Ishikawa (cell line): ENCODE measurements around the gene RNF215.

Experiments
- CEBPB ChIP-seq: IDR thresholded peaks from 2 replicates; pipeline ENCODE4 v1.6.1; 2012
- CREB1 ChIP-seq: IDR thresholded peaks from 2 replicates; pipeline ENCODE4 v1.6.1; 2012; ENCODE audit warnings: low read depth
- EGR1 ChIP-seq: IDR thresholded peaks from 2 replicates; pipeline ENCODE4 v1.6.1; 2012
- EP300 ChIP-seq: IDR thresholded peaks from 2 replicates; pipeline ENCODE4 v1.6.1; 2012; ENCODE audit warnings: borderline replicate concordance
- FOXM1 ChIP-seq: IDR thresholded peaks from 2 replicates; pipeline ENCODE4 v1.6.1; 2012; ENCODE audit warnings: low read depth, borderline replicate concordance
- NFIC ChIP-seq: IDR thresholded peaks from 2 replicates; pipeline ENCODE4 v1.6.1; 2012
- RAD21 ChIP-seq: IDR thresholded peaks from 2 replicates; pipeline ENCODE4 v1.6.1; 2012; ENCODE audit warnings: low read depth
- REST ChIP-seq: IDR thresholded peaks from 2 replicates; pipeline ENCODE4 v1.6.1; 2012; ENCODE audit warnings: low read depth, mild to moderate bottlenecking
- TAF1 ChIP-seq: IDR thresholded peaks from 2 replicates; pipeline ENCODE4 v1.6.1; 2012; ENCODE audit warnings: low read depth, mild to moderate bottlenecking
- TCF12 ChIP-seq: IDR thresholded peaks from 2 replicates; pipeline ENCODE4 v1.6.1; 2012; ENCODE audit warnings: low read depth
- TEAD4 ChIP-seq: IDR thresholded peaks from 2 replicates; pipeline ENCODE4 v1.6.1; 2012
- YY1 ChIP-seq: IDR thresholded peaks from 2 replicates; pipeline ENCODE4 v1.6.1; 2012; ENCODE audit warnings: low read depth
- ZBTB7A ChIP-seq: IDR thresholded peaks from 2 replicates; pipeline ENCODE4 v1.6.1; 2012; ENCODE audit warnings: low read depth
- TF ChIP-seq, protein P1 (sequence below): IDR thresholded peaks from 2 replicates; pipeline ENCODE4 v1.6.1; 2012
- TF ChIP-seq, protein P2 (sequence below): IDR thresholded peaks from 2 replicates; pipeline ENCODE4 v1.6.1; 2012

RNF215 gene

DNA sequence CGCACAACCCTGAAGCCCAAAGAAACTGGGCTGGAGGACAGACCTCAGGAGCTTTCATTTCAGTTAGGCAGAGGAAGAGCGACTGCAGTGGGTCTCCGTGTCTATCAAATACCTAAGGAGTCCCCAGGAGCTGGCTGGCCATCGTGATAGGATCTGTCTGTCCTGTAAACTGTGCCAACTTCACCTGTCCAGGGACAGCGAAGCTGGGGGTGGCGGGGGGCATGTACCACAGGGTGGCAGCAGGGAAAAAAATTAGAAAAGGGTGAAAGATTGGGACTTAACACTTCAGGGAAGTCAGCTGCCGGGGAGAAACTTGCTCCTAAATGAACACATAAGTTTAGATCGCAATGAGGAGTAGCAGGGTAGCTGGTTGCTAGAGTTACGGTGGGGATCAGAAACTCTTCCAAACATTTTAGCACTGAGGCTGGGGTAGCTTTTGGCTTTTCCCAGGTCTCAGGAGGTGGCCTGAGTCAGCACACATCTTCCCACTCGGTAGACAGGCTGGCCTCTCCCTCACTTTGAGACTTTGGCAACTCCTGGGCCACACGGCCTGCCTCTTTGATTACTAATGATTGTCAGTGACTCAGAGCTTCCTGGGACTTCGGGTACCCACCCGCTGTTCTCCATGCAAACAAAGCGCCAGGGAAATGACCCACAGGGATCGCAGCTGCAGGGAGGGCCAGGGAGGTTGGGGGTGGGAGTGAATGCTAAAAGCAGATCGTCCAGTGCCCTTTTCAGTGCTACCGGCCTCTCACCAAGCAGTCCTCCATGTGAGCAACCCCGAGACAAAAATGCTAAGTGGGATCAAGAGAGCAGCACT, 35.5 kb upstream of the RNF215 start:
- TF ChIP-seq CEBPB (no peak; the same call in 1 of the 2 replicates), TCF12 (peak; percentile 80), TEAD4 (peak; percentile 18; the same call in 1 of the 2 replicates), EP300 (peak; percentile 70; the same call in 1 of the 2 replicates), NFIC (peak; percentile 66)

DNA sequence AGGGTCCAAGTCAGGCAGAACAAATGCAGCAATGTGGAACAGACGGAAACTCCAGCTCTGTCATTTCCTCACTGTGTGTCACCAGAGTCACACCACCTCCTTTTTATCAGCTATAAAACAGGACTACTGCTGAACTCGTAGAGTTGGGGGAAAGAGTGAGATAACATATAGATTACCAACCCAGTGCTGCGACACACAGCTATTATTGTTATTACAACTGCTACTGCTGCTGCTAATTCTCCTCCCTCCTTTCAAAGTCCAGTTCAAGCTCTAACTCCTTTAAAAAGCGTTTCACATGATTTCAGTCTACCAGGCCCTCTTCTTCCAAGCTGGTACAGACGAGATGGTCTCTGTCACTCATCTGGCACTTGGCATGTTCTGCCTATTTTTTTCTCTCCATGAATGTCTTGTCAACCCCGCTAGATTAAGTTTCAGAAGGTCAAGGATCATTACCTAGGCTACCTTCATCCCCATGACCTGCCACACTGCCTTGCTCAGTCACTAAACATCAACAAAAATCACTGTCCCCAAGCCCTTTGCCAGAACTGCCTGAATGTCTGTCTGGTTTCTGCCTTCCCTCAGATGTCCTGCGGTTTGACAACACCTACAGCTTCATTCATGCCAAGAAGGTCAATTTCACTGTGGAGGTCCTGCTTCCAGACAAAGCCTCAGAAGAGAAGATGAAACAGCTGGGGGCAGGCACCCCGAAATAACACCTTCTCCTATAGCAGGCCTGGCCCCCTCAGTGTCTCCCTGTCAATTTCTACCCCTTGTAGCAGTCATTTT, 34.7 kb upstream of the RNF215 start:
- TF ChIP-seq CEBPB (no peak), TAF1 (no peak), ZBTB7A (no peak), RAD21 (no peak), TCF12 (no peak), CREB1 (no peak), FOXM1 (no peak), TEAD4 (no peak), YY1 (no peak)
- TF ChIP-seq, protein P1, sequence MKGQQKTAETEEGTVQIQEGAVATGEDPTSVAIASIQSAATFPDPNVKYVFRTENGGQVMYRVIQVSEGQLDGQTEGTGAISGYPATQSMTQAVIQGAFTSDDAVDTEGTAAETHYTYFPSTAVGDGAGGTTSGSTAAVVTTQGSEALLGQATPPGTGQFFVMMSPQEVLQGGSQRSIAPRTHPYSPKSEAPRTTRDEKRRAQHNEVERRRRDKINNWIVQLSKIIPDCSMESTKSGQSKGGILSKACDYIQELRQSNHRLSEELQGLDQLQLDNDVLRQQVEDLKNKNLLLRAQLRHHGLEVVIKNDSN = no peak

DNA sequence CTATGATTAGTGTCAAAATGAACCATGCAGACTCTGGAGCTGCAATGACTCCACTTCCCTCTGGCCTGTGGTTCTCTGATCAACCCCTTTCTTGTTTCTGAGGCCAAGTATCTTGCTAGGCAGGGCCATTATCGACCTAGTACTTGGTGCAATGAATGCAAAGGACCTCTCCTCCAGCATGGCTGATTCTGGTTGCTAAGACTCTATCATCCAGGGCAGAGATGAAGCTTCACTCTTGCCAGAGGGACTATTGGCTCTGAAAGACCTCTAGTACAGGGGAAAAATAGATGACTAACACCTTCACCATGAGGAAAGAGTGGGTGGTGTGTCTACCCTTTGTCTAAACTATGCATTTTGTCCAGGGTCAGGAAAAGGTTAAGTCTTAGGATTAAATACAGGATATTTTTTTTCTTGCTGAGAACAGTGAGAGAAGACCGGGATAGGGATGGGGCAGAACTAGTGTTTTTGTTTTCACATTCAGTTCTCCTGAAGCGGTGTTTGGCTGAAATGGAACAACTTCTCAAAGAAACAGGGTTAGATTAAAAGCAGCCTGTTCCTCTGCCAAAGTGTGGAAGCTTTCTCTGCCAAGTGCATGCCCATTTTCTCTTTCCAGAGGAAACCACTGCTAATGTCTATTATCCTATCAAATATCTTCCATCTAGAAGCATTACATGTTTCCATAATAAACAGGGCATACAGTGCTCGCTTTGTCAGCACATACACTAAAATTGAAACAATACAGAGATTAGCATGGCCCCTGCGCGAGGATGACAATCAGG, 33.3 kb upstream of the RNF215 start:
- 0 out of 2 replicates have a peak, but pooled peaks have one; percentile 28 for TF ChIP-seq EGR1
- no peak for TF ChIP-seq CREB1

DNA sequence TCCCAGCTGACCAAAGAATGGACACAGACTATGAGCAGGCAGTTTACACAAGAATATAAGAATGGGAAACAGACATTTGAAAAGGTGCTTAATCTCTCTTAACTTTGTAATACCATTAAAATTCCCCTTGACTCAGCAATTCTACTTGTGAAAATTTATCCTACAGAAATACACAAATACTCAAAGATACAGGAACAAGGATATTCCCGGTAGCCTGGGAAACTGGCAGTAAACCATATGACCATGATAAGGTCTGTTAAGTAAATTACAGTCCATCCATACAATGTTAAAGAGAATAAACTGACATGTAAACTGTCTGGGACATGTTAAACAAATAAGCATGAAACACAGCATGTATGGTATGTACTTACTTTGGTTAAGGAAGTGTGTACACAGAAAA, 29.6 kb upstream of the RNF215 start:
- TF ChIP-seq CEBPB (no peak), FOXM1 (no peak)

DNA sequence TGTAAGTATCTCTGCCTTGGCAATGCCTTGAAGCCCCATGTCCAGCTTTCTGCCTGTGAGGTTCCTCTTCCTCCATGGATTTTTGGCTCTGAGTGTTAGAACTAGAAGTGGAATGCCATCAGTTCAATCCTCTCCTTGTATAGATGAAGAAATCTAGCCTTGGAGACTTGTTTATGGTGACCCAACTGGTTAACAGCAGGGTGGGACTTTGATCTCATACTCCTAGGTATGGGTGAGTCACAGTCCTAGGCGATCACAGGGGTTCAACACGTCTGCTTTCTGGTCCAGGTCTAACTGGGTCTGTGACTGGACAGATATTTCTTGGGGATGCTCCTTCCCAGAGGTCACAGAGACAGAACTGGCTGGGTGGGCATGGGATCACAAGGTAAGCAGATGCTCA, 29.2 kb upstream of the RNF215 start:
- no peak for TF ChIP-seq YY1
- no peak for TF ChIP-seq TAF1
- no peak for TF ChIP-seq TCF12
- TF ChIP-seq REST = no peak
- no peak for TF ChIP-seq ZBTB7A
- TF ChIP-seq, protein P2, sequence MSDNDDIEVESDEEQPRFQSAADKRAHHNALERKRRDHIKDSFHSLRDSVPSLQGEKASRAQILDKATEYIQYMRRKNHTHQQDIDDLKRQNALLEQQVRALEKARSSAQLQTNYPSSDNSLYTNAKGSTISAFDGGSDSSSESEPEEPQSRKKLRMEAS = no peak
- no peak for TF ChIP-seq TEAD4
- no peak for TF ChIP-seq EP300
- TF ChIP-seq EGR1 = no peak
- TF ChIP-seq CEBPB = no peak
- TF ChIP-seq RAD21 = no peak
- TF ChIP-seq, protein P1 = no peak
- no peak for TF ChIP-seq CREB1
- TF ChIP-seq NFIC = no peak
- no peak for TF ChIP-seq FOXM1

- no peak for TF ChIP-seq EP300
- no peak for TF ChIP-seq EGR1
- TF ChIP-seq NFIC = no peak
- TF ChIP-seq, protein P1 = no peak
- TF ChIP-seq CEBPB = no peak
- TF ChIP-seq RAD21 = no peak
- no peak for TF ChIP-seq REST
- no peak for TF ChIP-seq TEAD4
- no peak for TF ChIP-seq CREB1
- TF ChIP-seq TAF1 = no peak
- TF ChIP-seq ZBTB7A = no peak
- no peak for TF ChIP-seq YY1
- TF ChIP-seq FOXM1 = no peak
- TF ChIP-seq TCF12 = no peak
- TF ChIP-seq, protein P2 = no peak
Measured at GRCh38 chr22:30414525-30415047, 27.4 kb upstream of the RNF215 start.
